Right forelimb (tissue), 1 donor: ENCODE data around the gene CLK2.
"Not testable (repeated sequence)": the region's sequence is repeated elsewhere in the genome, so short reads cannot be mapped to it uniquely, and the experiment has no call there.

ENCODE experiments used
- DNase-seq: peaks from one replicate; pipeline ENCODE4 v3.0.0-alpha.2; 2018

The CLK2 gene

DNA sequence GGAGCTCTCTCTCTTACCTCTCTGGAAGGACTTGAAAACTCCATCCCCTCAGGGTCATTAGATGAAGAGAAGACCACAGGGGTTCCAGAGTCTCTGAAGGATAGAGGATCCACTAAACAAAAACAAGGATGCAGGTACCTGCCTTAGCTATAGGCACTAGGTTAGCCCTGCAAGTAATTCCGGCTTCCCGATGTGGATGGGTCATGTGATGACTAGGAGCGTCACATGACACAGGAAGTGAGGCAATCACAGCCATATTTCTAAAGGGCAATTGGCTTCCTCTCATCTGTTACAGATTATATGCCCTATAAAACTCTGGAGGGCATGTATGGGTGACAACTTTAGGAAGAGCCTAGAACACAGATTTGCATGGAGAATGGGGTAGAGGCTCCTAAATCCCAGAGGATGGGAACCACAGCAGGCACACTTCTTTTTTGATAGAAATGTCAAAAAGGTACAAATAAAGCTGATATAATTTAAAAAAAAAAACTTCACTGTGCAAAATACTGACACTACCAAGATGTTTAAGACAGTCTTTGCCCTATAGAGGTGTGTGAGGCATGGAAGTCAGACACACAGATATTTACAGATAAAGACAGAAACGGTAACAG, 32.1 kb downstream of the CLK2 start:
- DNase-seq: peak; percentile 79

DNA sequence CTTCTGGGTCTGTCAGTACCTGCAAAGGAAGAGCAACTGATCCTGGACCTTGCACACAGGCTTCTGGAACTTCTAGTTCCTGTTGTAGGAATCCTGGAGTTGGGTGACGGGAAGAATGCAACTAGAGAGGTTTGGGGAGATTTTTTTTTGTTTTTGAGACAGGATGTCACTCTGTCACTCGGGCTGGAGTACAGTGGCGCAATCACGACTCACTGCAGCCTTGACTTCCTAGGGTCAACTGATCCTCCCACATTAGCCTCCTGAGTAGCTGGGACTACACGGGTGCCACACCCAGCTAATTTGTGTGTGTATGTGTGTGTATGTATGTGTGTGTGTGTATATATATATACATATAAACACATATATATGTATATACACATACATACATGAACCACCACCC, 36.9 kb downstream of the CLK2 start:
- no peak for DNase-seq

DNA sequence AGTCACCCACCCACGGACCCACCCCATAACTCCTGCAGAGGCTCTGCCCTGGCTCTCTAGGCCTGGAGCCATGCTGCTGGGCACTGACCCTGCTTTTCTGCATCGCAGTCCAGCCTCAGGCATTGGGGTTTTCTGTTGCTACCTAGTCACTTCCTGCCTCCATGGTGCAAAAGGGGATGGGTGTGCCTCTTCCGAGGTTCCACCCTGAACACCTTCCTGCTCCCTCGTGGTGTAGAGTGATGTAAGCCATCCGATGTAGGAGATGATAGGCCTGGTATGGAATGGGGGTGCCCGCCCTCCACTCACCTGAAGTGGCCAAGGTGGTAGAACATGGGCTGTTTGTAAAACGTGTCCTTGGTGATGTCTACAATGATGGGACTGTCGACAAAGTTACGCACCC, 37.9 kb downstream of the CLK2 start:
- DNase-seq: not testable (repeated sequence)

DNA sequence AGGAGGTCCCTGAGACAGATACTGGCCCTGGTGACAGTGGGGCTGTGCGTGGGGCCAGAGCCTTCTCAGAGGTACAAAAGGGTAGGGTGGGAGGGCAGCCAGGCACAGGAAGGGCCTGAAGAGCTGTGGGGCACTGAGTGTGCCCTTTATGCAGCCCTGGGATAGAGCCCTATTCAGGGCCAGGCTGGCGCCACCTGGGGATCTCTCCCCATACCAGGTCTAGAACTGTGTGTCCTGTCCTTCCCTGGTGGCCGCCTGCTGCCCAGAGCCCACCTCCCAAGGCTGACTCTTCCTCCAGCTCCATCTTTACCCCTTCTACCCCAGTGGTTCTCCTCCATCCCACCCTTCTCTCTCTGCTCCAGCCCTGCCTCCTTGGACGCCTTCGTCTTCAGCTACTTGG, 39.8 kb downstream of the CLK2 start:
- DNase-seq: not testable (repeated sequence)

DNA sequence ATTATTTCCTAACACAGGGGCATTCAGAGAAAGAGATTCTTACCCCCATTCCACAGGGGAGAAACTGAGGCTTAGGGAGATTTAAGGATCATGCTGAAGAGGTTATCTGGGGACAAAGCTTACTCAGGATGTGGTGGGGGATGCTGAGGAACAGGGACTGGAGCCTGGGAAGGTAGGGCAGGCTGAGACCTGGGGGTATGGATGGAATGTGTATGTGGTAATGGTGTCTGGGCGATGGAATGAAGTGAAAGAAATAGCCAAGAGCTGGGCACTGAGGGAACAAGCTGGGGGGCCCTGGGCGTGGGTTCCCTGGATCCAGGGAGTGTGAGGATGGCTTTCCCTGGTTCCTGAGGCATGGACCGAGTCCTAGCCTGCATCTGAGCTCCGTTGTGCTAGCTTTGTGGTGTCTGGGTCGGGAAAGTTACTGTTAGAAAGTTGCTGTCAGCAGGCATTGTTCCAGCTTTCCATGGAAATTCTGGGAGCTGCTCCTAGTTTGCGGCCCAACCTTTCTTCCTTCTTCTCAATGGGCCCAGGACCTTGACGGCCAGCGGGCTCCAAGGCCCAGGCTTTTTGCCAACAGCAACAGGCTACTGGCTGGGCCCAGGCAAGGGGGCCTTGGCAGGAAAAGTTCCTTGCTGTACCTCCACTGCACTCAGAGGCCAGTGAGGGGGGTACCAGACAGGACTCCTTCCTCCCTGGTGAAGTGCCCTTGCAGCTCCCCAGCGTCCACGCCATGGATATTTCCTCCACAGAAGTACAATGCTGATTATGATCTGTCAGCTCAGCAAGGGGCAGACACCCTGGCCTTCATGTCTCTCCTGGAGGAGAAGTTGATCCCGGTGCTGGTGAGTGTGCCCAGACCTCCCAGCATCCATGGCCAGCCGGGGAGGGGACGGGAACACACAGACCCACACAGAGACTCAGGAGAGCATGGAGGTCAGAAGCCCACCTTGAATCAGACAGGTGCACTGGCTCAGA, 41.0 kb downstream of the CLK2 start:
- peak; percentile 85 for DNase-seq

DNA sequence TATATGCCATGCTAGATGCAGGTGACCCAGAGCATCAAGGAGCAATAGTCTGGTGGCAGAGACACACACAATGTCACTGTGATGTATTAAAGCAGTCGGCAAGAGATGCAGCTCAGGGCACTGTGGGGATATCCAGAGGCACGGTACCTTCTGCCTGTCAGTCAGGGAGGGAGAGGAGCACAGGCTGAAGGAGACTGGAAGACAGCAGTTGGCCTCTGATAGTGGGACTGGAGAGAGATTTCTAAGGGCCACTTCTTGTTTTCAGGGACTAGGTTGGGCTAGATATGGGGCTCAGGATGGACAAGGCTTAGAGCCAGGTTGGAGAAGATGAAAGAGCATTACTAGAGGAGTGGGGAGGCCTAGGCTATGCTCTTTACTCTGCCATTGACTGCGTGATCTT, 42.0 kb downstream of the CLK2 start:
- DNase-seq: not testable (repeated sequence)

DNA sequence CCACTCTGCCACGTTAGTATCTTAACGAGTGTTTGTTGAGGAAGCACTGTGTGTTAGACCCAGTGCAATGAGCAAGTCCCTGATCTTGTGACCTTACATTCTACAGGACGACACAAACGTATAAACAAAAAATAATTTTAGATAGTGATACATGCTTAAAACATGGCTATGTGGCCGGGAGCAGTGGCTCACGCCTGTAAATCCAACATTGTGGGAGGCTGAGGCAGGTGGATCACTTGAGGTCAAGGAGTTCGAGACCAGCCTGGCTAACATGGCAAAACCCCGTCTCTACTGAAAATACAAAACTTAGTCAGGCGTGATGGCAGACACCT, 45.2 kb downstream of the CLK2 start:
- no peak for DNase-seq

DNA sequence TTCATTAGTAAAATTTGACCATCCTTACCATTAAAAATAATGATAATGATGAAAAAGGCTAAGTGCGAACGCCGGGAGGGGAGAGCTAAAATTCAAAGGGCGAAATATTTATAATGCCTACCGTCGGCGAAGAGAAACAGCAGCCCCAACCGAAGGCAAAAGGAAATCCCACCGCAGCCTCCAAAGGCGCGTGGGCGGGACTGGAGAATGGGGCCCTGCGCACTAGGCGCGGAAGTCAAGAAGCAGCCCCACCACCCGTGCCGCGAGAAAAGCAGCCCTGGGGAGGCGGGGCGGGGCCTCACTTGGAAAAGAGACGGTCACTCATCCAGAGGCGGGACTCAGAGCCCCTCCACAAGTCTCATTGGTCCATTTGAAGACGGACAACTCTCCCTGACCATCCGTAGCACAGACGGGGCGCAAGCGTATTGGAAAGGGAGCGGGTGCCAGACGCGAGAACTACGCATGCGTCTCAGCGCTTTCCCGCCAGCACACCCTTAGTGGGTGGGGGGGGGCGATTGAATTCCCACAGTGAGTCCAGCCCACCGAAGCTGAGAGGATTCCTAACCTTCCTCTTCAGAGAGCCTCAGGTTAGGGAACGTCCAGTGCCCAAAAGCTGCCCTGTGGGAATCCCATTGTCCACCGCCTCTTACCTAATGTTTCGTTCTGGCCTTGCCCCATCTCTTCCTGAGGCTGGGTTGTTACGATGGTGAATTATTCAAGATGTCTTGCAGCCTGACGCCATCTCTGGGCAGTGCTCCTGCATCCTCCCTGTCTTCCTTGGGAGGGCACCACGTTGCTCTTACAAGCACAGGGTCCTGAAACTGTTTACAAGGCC, 45.8 kb downstream of the CLK2 start:
- DNase-seq: peak; percentile 99

DNA sequence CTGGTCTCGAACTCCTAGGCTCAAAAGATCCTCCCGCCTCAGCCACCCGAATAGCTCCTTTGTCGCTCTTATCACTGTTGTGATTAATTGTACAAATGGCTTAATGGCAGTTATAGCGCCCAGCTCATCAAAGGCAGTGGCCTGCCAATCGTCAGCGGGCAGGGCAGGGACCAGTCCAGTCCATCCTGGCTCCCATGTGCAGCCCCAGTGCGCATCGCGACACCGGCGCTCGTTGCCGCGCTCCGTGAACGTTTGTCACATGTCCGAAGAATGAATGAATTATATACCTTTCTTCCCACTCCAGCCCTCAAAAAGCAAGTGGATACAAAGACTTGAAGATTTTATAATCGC, 46.4 kb downstream of the CLK2 start:
- peak; percentile 74 for DNase-seq

DNA sequence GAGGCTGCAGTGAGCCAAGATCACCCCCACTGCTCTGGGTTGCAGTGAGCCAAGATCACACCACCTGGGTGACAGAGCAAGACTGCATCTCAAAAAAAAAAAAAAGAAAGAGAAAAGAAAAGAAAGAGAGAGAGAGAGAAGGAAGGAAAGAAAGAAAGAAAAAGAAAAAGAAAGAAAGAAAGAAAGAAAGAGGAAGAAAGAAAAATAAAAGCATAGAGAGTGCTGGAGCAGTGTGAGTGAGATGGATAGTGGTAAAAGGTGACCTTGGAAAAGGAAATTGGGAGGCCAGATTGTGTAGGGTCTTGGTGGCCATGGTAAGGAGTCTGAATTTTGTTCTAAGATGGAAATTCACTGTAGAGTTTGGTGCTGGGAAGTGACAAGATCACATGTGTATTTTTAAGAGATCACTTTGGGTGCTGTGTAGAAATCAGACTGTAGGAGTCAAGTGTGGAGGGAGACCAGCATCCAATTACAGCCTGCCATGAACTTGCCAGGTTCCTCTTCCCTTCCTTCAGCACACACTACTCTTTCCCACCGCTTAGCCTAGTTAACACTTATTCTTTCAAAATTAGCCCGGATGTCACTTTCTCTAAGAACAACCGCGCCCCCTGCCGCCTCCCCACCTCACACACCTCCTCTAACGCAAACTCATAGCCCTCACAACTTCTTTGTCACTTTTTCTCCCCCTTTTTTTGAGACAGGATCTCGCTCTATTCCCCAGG, 47.0 kb downstream of the CLK2 start:
- peak; percentile 82 for DNase-seq

DNA sequence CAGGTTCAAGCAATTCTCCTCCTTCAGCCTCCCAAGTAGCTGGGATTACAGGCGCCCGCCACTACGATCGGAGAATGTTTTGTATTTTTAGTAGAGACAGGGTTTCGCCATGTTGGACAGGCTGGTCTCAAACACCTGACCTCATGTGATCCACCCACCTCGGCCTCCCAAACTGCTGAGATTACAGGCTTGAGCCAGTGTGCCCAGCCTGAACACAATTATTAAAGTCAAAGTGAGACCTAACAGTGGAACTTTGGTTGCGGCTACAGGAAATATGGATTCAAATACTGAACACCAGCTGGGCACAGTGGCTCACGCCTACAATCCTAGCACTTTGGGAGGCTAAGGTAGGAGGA, 47.9 kb downstream of the CLK2 start:
- DNase-seq: not testable (repeated sequence)

DNA sequence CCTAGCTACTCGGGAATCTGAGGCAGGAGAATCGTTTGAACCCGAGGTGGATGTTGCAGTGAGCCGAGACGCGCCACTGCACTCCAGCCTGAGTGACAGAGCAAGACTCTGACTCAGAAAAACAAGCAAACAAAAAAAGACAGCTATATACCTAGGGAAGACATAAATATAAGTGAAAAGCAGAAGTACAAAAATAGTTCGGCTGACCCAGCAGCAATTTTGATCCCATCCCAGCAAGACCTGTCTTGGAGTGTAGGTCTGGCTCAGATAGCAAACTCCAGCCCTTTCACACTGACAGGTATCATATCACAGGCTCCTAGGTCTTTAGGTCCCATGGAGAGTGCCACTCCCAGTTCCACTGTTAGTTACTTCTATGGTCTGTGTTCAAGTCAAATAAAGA, 50.3 kb downstream of the CLK2 start:
- no peak for DNase-seq

DNA sequence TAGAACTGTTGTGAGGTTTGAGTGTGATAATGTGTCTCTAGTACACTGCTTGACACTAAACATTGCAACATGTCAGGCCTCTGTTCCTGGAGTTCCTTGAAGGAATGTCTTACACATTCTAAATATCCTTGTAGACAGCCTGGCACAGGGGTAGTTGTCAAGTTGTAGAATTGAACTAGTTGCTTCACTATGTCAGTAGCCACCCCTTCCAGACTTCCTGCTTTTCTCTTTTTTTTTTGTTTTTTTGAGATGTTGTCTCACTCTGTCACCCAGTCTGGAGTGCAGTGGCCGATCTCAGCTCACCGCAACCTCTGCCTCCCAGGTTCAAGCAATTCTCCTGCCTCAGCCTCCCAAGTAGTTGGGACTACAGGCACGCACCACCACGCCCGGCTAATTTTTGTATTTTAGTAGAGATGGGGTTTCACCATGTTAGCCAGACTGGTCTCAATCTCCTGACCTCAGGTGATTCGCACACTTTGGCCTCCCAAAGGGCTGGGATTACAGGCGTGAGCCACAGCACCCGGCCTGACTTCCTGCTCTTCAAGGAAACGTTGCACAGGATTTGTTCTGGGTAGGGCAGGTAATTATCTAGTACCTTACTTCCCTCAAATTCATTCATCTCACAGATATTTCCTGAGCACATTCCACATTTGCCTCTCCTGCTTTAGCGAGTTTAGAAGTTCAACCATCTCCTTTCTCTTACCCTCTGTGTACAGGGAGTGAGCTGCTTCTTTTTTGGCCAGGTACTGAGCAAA, 52.9 kb downstream of the CLK2 start:
- not testable (repeated sequence) for DNase-seq

DNA sequence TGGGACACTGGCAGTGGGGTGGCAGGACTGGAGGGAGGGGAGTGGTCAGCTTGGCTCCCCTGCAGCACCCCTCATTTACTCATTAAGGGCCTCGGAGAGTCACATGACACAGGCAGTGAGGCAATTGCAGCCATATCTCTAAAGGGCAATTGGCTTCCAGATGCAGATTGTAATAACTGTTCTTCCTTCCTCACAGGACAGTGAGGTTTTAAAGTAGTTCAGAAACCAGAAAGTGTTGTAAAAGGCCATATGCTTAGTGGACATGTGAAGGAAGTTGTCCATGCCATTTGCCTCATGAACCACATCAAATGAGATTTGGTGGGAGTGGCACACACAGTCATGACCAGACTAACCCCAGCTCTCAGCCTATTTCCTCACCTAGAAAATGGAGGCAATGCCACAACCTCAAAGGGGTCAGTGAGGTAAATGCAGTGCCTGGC, 53.7 kb downstream of the CLK2 start:
- no peak for DNase-seq

DNA sequence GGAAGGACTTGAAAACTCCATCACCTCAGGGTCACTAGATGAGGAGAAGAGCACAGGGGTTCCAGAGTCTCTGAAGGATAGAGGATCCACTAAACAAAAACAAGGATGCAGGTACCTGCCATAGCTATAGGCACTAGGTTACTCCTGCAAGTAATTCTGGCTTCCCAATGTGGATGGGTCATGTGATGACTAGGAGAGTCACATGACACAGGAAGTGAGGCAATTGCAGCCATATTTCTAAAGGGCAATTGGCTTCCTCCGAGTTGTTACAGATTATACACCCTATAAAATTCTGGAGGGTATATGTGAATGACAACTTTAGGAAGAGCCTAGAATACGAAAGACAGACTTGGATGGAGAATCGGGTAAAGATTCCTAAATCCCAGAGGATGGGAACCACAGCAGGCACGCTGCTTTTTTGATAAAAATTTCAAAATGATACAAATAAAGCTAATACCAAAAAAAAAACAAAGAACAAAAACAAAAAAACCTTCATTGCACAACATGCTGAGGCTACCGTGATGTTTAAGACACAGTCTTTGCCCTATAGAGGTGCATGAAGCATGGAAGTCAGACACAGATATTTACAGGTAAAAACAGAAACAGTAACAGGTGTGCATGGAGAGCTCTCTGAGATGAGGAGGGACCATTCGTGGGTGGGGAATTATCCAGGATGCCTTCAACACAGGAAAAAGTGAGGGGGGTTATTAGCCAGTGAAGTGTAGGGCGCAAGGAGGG, 54.3 kb downstream of the CLK2 start:
- DNase-seq: no peak

DNA sequence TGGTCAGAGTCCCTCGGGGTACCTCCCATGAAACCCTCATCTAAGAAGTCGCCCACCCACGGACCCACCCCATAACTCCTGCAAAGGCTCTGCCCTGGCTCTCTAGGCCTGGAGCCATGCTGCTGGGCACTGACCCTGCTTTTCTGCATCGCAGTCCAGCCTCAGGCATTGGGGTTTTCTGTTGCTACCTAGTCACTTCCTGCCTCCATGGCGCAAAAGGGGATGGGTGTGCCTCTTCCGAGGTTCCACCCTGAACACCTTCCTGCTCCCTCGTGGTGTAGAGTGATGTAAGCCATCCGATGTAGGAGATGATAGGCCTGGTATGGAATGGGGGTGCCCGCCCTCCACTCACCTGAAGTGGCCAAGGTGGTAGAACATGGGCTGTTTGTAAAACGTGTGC, 58.6 kb downstream of the CLK2 start:
- DNase-seq: not testable (repeated sequence)
